GM21367 (cell line): ENCODE measurements around the gene DDX11.
"Not testable (repeated sequence)": the region's sequence is repeated elsewhere in the genome, so short reads cannot be mapped to it uniquely, and the experiment has no call there.

ENCODE experiments used
- ATAC-seq: cut with Tn5 transposase; IDR thresholded peaks from one replicate; pipeline ENCODE4 v1.9.1; 2021; ENCODE audit not compliant: unreplicated experiment

DDX11 gene

DNA sequence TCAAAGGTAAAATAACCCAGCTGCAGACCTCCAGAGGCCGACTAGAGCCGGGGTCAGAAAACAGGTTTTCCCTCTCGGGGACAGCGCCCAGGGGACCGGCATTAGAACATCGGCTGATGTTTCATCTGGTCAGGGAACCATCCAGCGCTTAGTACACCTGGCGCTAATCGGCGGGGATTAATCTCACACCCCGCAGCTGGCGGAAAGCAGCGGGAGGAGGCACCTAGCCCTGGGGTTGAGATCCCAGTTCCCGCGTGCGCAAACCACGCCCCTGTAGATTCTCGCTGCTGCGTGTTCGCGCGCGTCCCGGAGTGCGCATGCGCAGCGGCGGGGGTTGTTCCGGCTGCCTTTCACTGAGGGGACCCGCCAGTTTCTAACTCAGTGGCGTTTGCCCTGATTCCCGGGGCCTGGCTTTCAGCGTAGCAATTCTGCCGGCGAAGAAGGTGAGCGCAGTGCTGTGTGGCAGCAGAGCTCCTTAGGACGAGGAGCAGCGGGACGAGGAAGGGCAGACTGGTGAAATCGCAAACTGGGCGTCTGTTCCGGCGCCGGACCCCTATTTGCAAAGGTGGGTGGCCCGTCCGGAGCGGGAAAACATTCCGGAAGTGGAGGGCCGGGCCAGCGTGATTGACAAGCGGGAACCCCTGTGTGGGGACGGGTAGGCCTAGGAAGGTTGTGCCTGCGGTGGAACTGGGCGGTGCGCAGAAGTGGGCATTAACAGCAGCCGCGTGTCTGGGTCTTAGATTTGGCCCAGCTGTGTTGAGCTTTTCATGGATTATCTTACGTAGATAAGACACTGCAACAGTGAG is at the start of gene DDX11:
DDX11 (plus strand) TSS at position 334 of the 806 bp plus-strand sequence. CDS start 4,534 bp downstream, outside the sequence.
- ATAC-seq, result peak; percentile 89

DNA sequence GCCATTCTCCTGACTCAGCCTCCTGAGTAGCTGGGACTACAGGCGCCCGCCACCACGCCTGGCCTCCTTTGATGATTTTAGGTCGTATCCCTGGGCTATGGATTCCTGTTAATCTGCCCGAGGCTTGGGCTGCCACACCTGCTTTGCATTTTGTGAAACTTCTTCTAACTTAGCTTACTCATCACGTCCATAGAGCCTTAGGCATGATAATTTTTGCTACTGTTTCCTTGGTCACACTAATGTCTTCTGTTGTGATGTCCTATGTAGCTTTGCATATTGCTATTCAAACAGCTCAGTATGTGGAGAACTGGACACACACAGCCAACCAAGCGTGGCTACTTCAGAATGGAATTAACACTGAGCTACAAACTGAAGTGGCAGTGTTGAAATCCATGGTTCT is 47.5 kb upstream of the DDX11 start:
- no peak for ATAC-seq

DNA sequence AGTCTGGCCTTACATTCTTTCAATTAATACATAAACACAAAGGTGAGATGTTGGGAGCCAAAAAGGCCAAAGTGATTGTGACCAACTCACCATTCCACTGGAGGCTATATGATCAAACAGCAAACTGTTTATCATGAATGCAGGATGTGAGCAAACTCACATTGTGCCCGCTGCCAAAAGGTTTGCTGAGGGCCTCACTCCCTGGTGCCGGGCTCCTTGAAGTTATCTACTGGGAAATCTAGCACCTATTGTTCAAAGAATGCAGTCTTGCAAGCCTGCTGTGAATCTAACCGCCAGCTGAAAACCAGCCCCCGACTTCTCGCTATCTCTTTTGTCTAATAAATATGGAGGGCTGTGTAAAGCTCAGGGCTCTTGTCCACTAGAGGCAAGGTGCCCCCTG is 46.7 kb upstream of the DDX11 start:
- ATAC-seq, result not testable (repeated sequence)

DNA sequence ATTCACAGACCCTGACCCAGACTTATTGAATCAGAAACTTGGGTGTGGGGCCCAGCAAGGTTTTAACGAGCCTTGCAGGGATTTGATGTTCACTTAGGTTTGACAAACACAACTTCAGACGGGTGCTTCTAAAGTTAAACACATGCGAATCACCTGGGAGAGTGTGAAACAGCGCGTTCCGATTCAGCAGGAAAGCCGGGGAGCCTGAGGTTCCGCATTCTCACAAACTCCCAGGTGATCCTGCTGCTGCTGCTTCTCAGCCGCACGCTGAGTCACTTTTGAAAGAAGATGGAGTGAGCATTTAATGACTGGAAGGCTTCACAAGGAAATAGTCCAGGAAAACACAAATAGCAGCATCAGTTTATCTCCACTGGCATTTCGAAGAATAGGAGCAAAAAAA is 44.2 kb upstream of the DDX11 start:
- no peak for ATAC-seq

DNA sequence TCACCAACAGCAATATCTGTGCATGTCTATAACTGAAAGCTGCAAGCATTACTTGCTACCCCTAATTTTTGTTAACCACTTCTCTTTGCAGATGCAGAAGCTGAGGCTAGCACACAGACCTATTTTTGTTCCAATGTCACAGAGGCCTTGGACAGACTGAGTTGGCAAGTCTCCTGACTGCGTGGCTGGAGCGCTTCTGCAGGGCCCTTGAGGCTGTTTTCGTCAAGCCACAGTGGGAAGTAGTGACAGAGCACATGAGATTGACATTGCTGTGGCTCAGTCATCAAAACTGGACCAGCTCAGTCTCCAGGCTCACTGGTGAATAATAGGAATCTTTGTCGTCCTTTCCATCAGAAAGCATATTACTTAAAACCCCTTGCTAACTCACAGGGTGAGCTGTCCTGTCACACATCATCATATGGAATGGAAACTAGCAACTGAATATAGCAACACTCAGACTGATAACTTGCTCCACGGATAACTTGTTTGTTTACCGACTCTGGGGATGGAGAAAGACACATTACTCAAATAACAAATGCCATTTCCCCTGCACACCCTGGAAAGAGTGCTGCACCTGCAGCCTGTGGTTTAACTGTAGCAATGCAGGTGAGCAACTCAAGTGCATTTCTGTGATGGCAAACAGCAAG is 43.6 kb upstream of the DDX11 start:
- ATAC-seq, result no peak

DNA sequence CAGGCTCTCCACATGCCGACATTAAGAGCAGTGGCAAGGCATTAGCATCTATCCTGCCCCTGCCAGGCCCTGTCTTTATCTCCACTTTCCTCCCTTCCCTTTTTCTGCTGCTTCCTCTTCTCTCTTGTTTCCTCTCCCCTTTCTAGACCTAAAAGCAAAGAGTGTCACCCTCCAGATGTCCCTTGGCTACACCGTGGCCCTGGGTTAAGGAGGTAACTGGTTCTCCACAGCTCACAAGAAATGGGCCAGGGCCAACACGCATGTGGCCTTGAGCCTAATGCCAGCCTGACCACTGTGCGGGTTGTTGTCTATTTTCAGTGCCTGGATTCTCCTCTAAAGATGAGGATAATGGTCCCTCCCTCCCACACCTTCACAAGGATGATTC is 41.7 kb upstream of the DDX11 start:
- ATAC-seq, result no peak

DNA sequence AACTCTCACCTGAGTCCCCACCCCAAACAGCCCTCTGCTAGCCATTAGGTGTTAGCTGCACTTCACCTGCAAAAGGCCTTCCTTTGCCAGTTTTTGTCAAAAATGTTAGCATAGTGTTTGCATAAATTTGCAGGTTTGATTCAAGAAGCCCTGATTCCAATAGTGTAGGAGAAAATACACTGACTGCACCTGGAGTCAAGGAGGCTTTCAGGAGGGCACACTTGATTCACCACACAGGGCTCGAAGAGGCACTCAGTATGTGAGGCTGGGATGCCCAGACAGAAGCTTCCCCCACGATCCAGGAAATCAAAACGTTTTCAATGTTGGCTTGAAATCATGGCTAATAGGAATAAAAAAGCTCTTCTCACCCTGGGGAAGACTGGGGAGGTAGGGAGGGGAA is 40.5 kb upstream of the DDX11 start:
- ATAC-seq, result no peak

DNA sequence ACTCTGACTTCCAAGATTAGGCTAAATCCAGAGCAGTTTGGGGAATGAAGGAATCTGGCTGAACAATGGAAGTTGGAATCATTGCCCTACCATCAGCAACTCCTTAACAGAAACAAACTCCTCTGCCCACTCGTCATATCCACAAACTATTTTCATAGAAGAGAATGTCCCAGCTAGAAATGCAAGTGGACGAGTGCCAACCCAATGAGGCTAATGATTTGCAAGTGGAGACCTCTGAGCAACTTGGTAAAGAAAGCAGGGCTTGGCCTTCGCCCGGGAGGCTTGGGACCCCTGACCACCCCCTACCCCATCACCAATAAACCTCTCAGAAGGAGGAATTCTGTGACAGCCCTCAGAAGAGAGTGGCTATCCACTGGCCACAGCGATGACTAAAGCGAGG is 40.0 kb upstream of the DDX11 start:
- no peak for ATAC-seq

DNA sequence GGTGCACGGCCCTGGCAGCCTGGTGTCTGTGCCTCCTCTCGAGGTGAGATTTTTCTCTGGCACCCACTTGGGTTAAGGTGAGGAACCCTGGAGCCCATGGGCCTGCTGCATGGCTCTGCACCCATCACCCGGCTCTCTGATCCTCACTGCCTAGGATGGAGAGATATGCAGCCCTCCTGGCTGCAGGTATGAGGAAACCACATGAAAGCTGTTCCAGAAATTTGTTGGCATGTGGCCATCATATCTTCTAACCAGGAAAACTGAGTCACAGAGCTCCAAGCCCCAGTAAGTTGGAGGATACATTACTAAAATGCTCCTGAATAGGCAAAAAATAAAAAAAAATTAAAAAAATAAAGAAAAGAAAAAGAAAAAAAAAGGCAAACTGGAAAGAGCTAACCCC is 39.3 kb upstream of the DDX11 start:
- no peak for ATAC-seq

DNA sequence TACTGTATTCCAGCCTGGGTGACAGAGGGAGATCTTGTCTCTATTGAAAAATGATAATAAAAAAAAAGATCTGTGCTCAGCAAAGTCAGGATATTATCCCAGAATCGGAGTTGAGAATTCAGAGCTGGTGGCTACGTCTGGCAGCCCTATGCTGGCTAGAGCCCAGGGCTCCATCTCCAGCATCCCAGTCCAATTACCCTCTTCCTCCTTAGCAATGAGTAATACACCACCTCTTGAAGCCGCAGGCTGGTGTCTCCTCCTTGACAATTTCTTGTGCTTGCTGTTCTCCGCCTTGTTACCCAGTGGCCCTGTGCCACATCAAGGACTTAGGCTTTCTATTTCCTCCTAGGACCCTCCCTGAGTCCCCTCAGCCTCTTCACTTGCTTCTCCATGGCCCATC is 38.4 kb upstream of the DDX11 start:
- no peak for ATAC-seq

DNA sequence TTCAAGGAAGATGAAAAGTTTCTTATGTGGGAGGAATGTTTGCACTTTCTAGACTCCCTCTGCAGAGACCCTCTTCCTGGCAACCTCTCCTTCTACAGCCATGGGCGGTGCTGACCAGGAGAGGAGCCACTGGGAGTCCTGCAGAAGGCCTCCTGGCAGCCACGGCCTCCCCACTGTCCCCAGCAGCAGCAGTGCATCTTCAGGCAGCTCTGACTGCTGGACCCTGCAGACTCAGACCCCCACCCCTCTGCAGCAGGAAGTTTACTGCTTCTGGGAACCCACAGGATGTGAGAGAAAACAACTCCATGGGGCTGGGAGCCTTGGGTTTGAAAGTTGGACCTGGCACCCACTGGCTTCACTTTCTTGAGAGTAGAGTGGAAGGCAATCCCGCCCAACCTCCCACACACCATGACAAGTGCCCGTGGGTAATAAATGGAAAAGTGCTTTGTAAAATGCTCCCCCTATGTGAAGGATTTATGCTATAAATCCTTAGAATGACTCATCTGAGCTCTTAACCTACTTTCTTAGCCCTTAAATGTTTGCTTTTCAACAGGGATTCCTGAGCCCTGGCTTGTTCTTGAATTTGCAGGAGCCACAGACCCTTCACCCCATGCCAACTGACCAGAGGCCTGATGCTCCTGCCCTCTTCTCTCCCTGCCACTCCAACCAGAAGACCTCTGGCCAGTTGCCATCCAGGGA is 37.5 kb upstream of the DDX11 start:
- no peak for ATAC-seq

DNA sequence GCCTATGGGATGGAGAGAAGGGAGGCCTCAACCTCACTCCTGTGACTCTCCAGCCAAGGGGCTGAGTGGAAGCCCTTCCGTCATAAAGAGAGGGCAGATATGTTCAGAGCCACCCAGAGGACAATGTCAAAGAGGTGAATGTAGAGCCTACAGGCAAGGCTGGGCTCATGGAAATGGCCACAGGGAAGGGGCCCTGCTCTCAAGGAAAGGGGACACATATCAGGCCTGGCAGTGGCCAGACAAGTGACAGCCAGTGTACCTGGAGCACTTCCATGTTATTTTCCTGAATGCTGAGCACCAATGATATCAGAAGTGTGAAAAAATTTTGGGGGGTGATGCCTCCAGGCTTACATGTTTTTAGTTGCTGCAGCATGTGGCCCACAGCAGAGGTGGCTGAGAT is 36.6 kb upstream of the DDX11 start:
- no peak for ATAC-seq

DNA sequence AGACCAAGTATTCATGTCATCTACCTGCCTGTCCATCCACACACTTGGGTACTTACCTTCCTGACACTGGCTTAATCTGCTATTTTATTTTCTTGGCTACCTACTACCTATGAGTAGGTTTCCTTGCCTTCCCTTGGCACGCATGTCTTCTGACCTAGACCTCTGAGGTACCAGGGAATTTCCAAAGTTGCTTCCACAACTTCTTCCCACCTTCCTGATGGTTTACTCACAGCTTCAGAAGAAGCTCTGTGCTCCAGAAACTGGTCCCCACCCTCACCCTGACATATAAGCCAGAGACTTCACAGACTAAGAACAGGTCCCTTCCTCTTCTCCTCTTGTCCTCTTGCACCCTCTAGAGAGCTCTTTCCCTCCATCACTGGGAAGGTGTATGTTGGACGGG is 35.7 kb upstream of the DDX11 start:
- ATAC-seq, result no peak

DNA sequence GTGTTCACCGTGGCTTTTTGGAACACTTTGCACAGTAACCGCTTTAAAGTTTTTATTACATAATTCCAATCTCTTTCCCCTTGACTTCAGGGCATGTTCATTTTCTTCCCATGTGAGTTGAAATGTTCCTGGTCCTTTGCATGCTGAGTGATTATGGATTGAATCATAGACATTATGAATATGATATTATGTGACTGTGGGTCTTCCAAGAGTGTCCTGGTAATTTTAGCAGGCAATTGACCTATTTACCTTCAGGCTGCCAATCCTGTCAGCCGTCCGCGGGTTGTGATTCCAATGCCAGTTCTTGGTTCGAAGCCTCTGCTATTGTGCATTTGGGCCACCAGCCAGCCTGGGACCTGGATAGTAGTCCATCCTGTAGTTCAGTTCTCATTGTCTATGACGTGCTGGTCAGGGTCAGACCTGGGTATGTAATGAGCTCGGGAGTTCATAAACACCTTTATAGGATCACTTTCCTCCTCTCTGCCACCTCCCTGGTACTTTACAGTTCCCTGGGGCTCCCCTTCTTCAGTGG is 32.6 kb upstream of the DDX11 start:
- no peak for ATAC-seq

DNA sequence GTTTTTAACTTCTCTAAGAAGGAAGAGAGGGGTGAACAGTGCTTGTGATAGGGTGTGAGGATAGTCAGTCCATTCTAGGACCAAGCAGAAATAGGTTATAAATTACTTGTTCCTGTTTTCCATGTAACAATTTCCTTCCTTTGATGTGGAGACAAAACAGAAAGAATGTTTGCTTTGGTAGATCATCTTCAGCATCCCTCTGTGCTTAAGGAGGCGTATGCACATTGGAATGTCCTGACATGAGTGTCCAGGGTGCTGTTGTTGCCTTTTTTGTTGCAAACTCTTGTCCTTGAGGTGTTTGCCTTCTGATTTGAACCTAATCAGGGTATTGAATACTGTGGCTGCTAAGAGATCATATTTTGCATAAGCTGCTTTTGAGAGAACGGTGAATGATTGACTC is 23.5 kb upstream of the DDX11 start:
- not testable (repeated sequence) for ATAC-seq

DNA sequence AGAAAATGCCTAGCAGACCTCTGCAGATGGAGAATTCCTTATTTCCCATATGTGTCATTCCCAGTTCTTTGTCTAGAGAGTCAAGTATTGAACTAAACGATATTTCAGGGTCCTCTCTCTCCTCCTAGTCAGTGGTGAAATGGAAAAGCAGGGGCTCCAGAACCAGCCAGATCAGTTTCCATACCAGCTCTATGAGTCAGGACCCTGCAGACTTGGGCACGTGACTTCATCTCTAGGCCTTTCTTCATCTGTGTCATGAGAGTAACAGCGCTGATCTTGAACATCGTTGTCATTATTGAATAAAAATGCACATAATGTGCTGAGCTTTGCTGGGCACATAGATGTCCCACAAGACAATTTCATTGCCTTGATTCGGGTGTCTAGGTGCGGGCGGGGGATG is 23.1 kb upstream of the DDX11 start:
- ATAC-seq, result not testable (repeated sequence)

DNA sequence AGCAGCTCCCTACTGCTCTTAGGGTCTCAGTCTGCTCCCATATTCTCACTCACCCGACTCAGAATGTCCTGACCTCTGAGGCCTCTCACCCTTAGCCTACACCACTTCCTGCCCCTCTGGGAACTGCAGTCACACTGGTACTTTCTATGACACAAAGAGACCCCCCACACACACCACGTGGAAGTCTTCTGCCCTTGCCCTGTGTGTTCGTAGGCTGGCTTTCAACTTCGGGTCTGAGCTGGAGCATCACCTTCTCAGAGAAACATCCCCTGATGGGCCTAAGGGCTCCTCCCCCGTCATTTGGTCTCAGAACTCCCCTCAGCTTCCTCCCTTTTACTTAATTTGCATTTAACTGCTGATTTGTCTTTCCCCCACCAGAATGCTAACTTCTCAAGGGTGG is 22.0 kb upstream of the DDX11 start:
- not testable (repeated sequence) for ATAC-seq

DNA sequence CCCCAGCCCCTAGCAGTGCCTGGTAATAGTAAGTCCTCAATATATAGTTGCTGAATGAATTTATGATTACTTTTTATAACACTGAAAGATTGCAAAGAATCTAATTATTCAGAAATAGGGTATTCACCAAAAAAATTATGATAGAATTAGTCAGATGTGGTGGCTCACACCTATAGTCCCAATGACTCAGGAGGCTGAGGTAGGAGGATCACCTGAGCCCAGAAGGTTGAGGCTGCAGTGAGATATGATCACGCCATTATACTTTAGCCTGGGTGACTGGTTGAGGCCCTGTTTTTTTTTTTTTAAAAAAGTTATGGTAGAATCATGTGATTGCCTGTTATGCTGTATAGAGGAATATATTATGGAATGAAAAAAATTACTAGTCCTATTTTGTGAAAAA is 21.5 kb upstream of the DDX11 start:
- ATAC-seq, result not testable (repeated sequence)

DNA sequence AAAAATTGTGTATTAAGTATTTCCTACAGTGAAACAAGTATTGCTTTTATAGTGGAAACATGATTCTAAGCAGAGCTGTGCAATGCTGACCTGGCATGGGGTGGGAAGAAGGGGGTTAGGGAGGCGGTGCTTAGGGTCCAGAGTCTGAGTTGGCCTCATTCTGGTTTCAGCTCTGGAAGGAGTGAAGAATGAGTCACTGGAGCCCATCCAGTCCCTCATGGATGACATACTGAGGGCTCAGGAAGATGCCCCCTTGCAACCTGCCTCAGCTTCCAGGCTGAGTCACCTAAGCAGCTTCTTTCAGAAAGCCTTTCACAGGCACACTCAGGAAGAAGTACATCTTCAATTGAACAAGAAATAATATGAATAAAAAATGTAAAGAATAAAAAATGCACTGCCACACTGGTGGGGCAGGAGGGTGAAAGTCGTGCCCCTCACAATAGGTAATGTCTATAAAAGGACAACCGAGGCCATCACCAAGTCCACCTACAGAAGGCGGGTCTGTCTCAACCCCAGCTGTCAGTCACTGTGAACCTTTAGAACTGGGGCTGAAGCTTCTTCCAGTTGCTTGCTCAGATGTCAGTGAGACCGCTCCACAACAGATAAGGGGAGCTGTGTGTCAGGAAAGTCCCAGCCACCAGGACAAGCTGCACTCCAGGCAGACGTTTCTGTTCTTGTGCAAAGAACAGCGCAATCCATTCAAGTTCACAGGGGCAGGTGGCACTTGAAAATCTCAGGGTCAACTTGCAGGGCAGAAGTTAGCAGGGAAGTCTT is 20.8 kb upstream of the DDX11 start:
- not testable (repeated sequence) for ATAC-seq

DNA sequence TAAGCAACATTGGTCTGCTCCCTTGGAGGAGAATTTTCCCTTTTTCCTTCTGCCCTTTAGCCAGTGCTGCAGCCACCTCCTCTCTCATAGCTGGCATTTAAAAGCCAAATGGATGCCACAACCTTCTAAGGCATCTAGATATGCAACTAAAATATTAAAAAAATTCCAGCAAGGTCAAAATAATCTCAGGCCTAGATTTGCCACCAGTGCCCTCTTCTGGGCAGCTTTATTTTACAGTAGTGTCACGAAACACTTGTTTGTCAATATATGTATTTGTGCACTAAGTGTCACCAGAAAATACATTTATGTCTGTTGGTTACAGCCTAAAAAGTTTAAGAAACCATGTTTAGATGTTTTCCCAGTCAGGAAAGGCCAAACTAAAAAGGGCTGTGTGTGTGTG is 19.7 kb upstream of the DDX11 start:
- not testable (repeated sequence) for ATAC-seq

DNA sequence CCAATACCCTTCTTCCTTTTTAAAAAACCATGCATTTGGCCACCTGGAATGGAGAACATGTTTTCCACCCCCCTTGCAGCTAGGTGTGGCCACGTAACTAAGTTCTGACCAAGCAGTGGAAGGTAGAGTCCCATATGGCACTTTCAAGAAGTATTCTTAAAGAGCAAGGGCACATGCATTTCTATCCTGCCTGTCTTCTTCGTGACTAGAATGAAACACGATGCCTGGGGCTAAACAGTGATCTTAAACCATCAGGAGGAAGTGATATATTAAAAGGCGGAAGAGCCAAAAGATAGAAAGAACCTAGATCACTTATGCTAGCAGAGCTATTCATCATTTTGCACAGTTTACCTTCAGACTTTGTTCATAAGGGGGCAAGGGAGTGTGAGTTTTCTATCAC is 16.0 kb upstream of the DDX11 start:
- ATAC-seq, result no peak
